Measurements from ENCODE around the gene KCNK4.

KCNK4 gene

GRCh38 chr11:64304316-64305072, 13.4 kb downstream of the KCNK4 start:
- peak overlapping the region; percentile 91 for H3K9ac ChIP-seq (ENCODE audit: low read depth, low read length, poor library complexity, severe bottlenecking)
- peaks cover 19% of the 10 kb centered on the region for H4K20me1 ChIP-seq (ENCODE audit: insufficient read depth, low read length, poor library complexity, severe bottlenecking)
- H2AFZ ChIP-seq (ENCODE audit: low read length), result peak overlapping the region; percentile 79

GRCh38 chr11:64305075-64305690, 14.1 kb downstream of the KCNK4 start, which contains the start of gene ESRRA:
Gene ESRRA, plus strand, starts transcription at chr11:64305524. Its CDS starts 1,656 bp downstream, at chr11:64307180.
- H3K9me3 ChIP-seq (ENCODE audit: insufficient read depth, low read depth, low read length), result no peaks in the 10 kb centered on the region
- H2AFZ ChIP-seq (ENCODE audit: low read length), result peak within 1 kb of the TSS; percentile 79
- peak within 1 kb of the TSS; percentile 96 for H3K4me3 ChIP-seq (ENCODE audit: low read length, poor library complexity, severe bottlenecking)

More at GRCh38 chr11:64304316-64305072, 13.4 kb downstream of the KCNK4 start:
- Histone ChIP-seq H3K4me1 (ENCODE audit: insufficient read depth, low read length, poor library complexity, severe bottlenecking) (peaks cover 24% of the 10 kb centered on the region), H3K9me2 (replicated peaks; ENCODE audit: low read depth, low read length) (no peaks in the 10 kb centered on the region), H3K27me3 (ENCODE audit: insufficient read depth, low read length, poor library complexity, severe bottlenecking) (peaks cover 5% of the 10 kb centered on the region), H3K36me3 (ENCODE audit: insufficient read depth, low read length) (no peaks in the 10 kb centered on the region), H3F3A (ENCODE audit: low read depth) (0 out of 2 replicates have a peak, but pooled peaks cover 3% of the 10 kb centered on the region), H3K4me3 (ENCODE audit: low read length, poor library complexity, severe bottlenecking) (peak overlapping the region; percentile 82), H3K9me3 (ENCODE audit: insufficient read depth, low read depth, low read length) (no peaks in the 10 kb centered on the region), H3K79me2 (ENCODE audit: insufficient read depth, low read length) (peaks cover 25% of the 10 kb centered on the region), H3K4me2 (ENCODE audit: low read depth, low read length, poor library complexity, severe bottlenecking) (peak overlapping the region; percentile 85)
- TF ChIP-seq CTCF (conservative IDR thresholded peaks at IDR 0.05; ENCODE audit: low read length) (peak; percentile 95), EZH2phosphoT487 (IDR thresholded peaks at IDR 0.05; ENCODE audit: borderline replicate concordance) (no peak)

More at GRCh38 chr11:64305075-64305690, 14.1 kb downstream of the KCNK4 start, which contains the start of gene ESRRA:
- Histone ChIP-seq H3K27me3 (ENCODE audit: insufficient read depth, low read length, poor library complexity, severe bottlenecking) (no peaks in the 10 kb centered on the region), H3K79me2 (ENCODE audit: insufficient read depth, low read length) (peaks cover 25% of the 10 kb centered on the region), H4K20me1 (ENCODE audit: insufficient read depth, low read length, poor library complexity, severe bottlenecking) (peaks cover 19% of the 10 kb centered on the region), H3K36me3 (ENCODE audit: insufficient read depth, low read length) (no peaks in the 10 kb centered on the region), H3K4me1 (ENCODE audit: insufficient read depth, low read length, poor library complexity, severe bottlenecking) (peaks cover 24% of the 10 kb centered on the region), H3F3A (ENCODE audit: low read depth) (0 out of 2 replicates have a peak, but pooled peaks cover 3% of the 10 kb centered on the region), H3K9me2 (replicated peaks; ENCODE audit: low read depth, low read length) (no peaks in the 10 kb centered on the region), H3K9ac (ENCODE audit: low read depth, low read length, poor library complexity, severe bottlenecking) (peak within 1 kb of the TSS; percentile 91), H3K4me2 (ENCODE audit: low read depth, low read length, poor library complexity, severe bottlenecking) (peak within 1 kb of the TSS; percentile 93)
- TF ChIP-seq EZH2phosphoT487 (IDR thresholded peaks at IDR 0.05; ENCODE audit: borderline replicate concordance) (no peak), CTCF (conservative IDR thresholded peaks at IDR 0.05; ENCODE audit: low read length) (no peak)

Measured in Loucy (cell line).